Hepatocyte (in vitro differentiated cells): ENCODE measurements around the gene NFAT5.

Experiments
- CTCF ChIP-seq: fragments of 200-600 bp; sonication (generic); IDR thresholded peaks from 2 replicates; pipeline ENCODE4 v1.5.1; 2016; ENCODE audit warnings: antibody characterized with exemption, mild to moderate bottlenecking; ENCODE audit not compliant: poor library complexity
- EZH2phosphoT487 ChIP-seq: fragments of 200-600 bp; sonication (generic); IDR thresholded peaks from one replicate; pipeline ENCODE4 v1.6.1; 2018; ENCODE audit warnings: antibody characterized with exemption, mild to moderate bottlenecking, low read depth, moderate library complexity; ENCODE audit not compliant: unreplicated experiment, severe bottlenecking

GRCh38 chr16:69663846-69664245 is 98.1 kb downstream of the NFAT5 start:
- no peak for TF ChIP-seq EZH2phosphoT487
- no peak for TF ChIP-seq CTCF
